GM13976 (cell line): ENCODE data around the gene DIMT1.

Experiments used
- DNase-seq: peaks from one replicate; pipeline ENCODE4 v3.0.0; 2012; ENCODE audit warnings: low spot score
- CTCF ChIP-seq: IDR thresholded peaks from 2 replicates; pipeline ENCODE4 v1.5.1; 2012; ENCODE audit warnings: borderline replicate concordance, mild to moderate bottlenecking; ENCODE audit not compliant: insufficient read depth; ENCODE audit errors: extremely low read depth, missing control alignments, control extremely low read depth
- in situ Hi-C: fragments of 300-500 bp; cut with MboI; formaldehyde crosslinking; loops from one replicate; pipeline ENCODE4 v1.12.0; 2022; ENCODE audit warnings: low sequenced_read_pairs, mixed read lengths, inconsistent platforms; ENCODE audit not compliant: unreplicated experiment

Gene DIMT1

GRCh38 chr5:62347928-62348327 is 55.8 kb downstream of the DIMT1 start:
- in situ Hi-C loops = no loop called here
- TF ChIP-seq CTCF = no peak
- DNase-seq = no peak

GRCh38 chr5:62346748-62347147 is 57.0 kb downstream of the DIMT1 start:
- in situ Hi-C loops = no loop called here

GRCh38 chr5:62343428-62343827 is 60.3 kb downstream of the DIMT1 start:
- in situ Hi-C loops = no loop called here
- DNase-seq = no peak
- TF ChIP-seq CTCF = no peak

More at GRCh38 chr5:62346748-62347147, 57.0 kb downstream of the DIMT1 start:
- no peak for TF ChIP-seq CTCF
- DNase-seq = no peak

GRCh38 chr5:62342476-62342837 is 61.2 kb downstream of the DIMT1 start:
- TF ChIP-seq CTCF = no peak
- no peak for DNase-seq

GRCh38 chr5:62341783-62342475 is 61.8 kb downstream of the DIMT1 start:
- no peak for DNase-seq
- in situ Hi-C loops = no loop called here
- no peak for TF ChIP-seq CTCF

More at GRCh38 chr5:62342476-62342837, 61.2 kb downstream of the DIMT1 start:
- in situ Hi-C loops = no loop called here

GRCh38 chr5:62340979-62341378 is 62.7 kb downstream of the DIMT1 start:
- in situ Hi-C loops = no loop called here
- DNase-seq = no peak
- TF ChIP-seq CTCF = no peak
